GM23338 (cell line): Measurements from ENCODE around the gene UBE3B. TPM values are rescaled to one million over a fixed set of nuclear protein-coding genes. Genes with fewer than 3 reads are reported as not detected.

Source experiments
- ATAC-seq: fragments of 200-7000 bp; cut with Tn5 transposase; 3 replicates; pipeline ENCODE4 v1.9.1; 2020
- DNase-seq: peaks from one replicate; pipeline ENCODE4 v3.0.0-alpha.2; 2015; ENCODE audit warnings: low spot score
- H2AFZ ChIP-seq: fragments of 200-600 bp; sonication (generic); 2 replicates; pipeline ENCODE4 v1.8.0; 2016; ENCODE audit warnings: antibody characterized with exemption, mild to moderate bottlenecking, moderate library complexity
- H3F3A ChIP-seq: fragments of 200-600 bp; sonication (generic); replicated peaks from 2 replicates; pipeline ENCODE4 v1.8.0; 2017; ENCODE audit warnings: antibody characterized with exemption, mixed run types, low read depth
- H3K27ac ChIP-seq: fragments of 200-600 bp; sonication (generic); 2 replicates; pipeline ENCODE4 v1.6.1; 2016; ENCODE audit warnings: low read depth
- H3K27me3 ChIP-seq: fragments of 200-600 bp; sonication (generic); 2 replicates; pipeline ENCODE4 v1.8.0; 2016; ENCODE audit warnings: mild to moderate bottlenecking, mixed run types, moderate library complexity; ENCODE audit not compliant: insufficient read depth
- H3K36me3 ChIP-seq: fragments of 200-600 bp; sonication (generic); 2 replicates; pipeline ENCODE4 v1.8.0; 2016; ENCODE audit warnings: mild to moderate bottlenecking; ENCODE audit not compliant: insufficient read depth
- H3K4me1 ChIP-seq: fragments of 200-600 bp; sonication (generic); 2 replicates; pipeline ENCODE4 v1.8.0; 2016; ENCODE audit warnings: mild to moderate bottlenecking, moderate library complexity; ENCODE audit not compliant: insufficient read depth
- H3K4me2 ChIP-seq: fragments of 200-600 bp; sonication (generic); 2 replicates; pipeline ENCODE4 v1.7.1; 2017; ENCODE audit warnings: mixed run types
- H3K4me3 ChIP-seq: fragments of 200-600 bp; sonication (generic); 2 replicates; pipeline ENCODE4 v1.6.1; 2016; ENCODE audit warnings: mixed run types
- H3K79me2 ChIP-seq: fragments of 200-600 bp; sonication (generic); replicated peaks from 2 replicates; pipeline ENCODE4 v1.8.0; 2017; ENCODE audit warnings: mild to moderate bottlenecking; ENCODE audit not compliant: insufficient read depth
- H3K9me2 ChIP-seq: fragments of 200-600 bp; sonication (generic); 2 replicates; pipeline ENCODE4 v1.8.0; 2017; ENCODE audit not compliant: insufficient read depth
- H4K20me1 ChIP-seq: fragments of 200-600 bp; sonication (generic); replicated peaks from 2 replicates; pipeline ENCODE4 v1.8.0; 2017; ENCODE audit warnings: mild to moderate bottlenecking; ENCODE audit not compliant: insufficient read depth
- H3K27ac Mint-ChIP-seq: 2 replicates; pipeline ENCODE4 v1.8.0; 2020; ENCODE audit warnings: inconsistent platforms, mild to moderate bottlenecking, moderate library complexity, mixed read lengths
- H3K27me3 Mint-ChIP-seq: 3 replicates; pipeline ENCODE4 v1.8.0; 2022; ENCODE audit warnings: low read depth, mild to moderate bottlenecking, moderate library complexity, mixed read lengths, inconsistent platforms; ENCODE audit not compliant: insufficient read depth, poor library complexity
- H3K36me3 Mint-ChIP-seq: 3 replicates; pipeline ENCODE4 v1.8.0; 2021; ENCODE audit warnings: low read depth, mild to moderate bottlenecking, inconsistent platforms, moderate library complexity, mixed read lengths
- H3K4me1 Mint-ChIP-seq: 3 replicates; pipeline ENCODE4 v1.8.0; 2020; ENCODE audit warnings: mild to moderate bottlenecking, inconsistent platforms, mixed read lengths
- H3K4me3 Mint-ChIP-seq: 3 replicates; pipeline ENCODE4 v1.8.0; 2021; ENCODE audit warnings: moderate library complexity, mild to moderate bottlenecking, inconsistent platforms, mixed read lengths
- H3K9me3 Mint-ChIP-seq: 3 replicates; pipeline ENCODE4 v1.8.0; 2020; ENCODE audit warnings: moderate library complexity, mild to moderate bottlenecking, inconsistent platforms, mixed read lengths
- EZH2 ChIP-seq: fragments of 200-600 bp; sonication (generic); IDR thresholded peaks from one replicate; pipeline ENCODE4 v1.8.0; 2017; ENCODE audit warnings: antibody characterized with exemption, mild to moderate bottlenecking, low read depth; ENCODE audit not compliant: unreplicated experiment
- JUNB ChIP-seq: IDR thresholded peaks from one replicate; pipeline ENCODE4 v1.6.1; 2016; ENCODE audit warnings: antibody characterized with exemption; ENCODE audit not compliant: unreplicated experiment
- NANOG ChIP-seq: IDR thresholded peaks from 2 replicates; pipeline ENCODE4 v1.6.1; 2016; ENCODE audit warnings: antibody characterized with exemption, borderline replicate concordance
- REST ChIP-seq: IDR thresholded peaks from one replicate; pipeline ENCODE4 v1.6.1; 2018; ENCODE audit warnings: antibody characterized with exemption; ENCODE audit not compliant: unreplicated experiment
- STAT1 ChIP-seq: IDR thresholded peaks from one replicate; pipeline ENCODE4 v1.6.1; 2016; ENCODE audit warnings: antibody characterized with exemption; ENCODE audit not compliant: unreplicated experiment
- ZNF114 ChIP-seq: fragments of 250-450 bp; sonication (Bioruptor Pico); IDR thresholded peaks from 2 replicates; pipeline ENCODE4 v1.5.0; 2020; ENCODE audit warnings: mild to moderate bottlenecking, moderate library complexity
- ZNF462 ChIP-seq: fragments of 250-450 bp; sonication (Bioruptor Pico); IDR thresholded peaks from 2 replicates; pipeline ENCODE4 v1.5.0; 2020; ENCODE audit warnings: mild to moderate bottlenecking, moderate library complexity
- polyA plus RNA-seq: library from polyadenylated mRNA; unstranded; fragments of >200 nt; fragmentation: Nextera tagmentation; extraction: Ambion mirVana; gene quantifications from 2 replicates; pipeline ENCODE4 v1.2.1, GENCODE V29; 2016
- total RNA-seq: library from RNA; depleted of rRNA; stranded (reverse); fragments of >200 nt; shearing (Covaris generic); gene quantifications from 2 replicates; pipeline ENCODE4 v1.2.3, GENCODE V29; 2014

The UBE3B gene
- total and polyA plus RNA-seq, 2 experiments from 2014 or later: 20.8 TPM

- no peaks in the 10 kb centered on the region for H3K9me3 Mint-ChIP-seq
- no peak for TF ChIP-seq ZNF114 (CRISPR knock-in tag)
- no peak for TF ChIP-seq JUNB
- TF ChIP-seq REST: no peak
- TF ChIP-seq STAT1: no peak
- TF ChIP-seq NANOG: no peak; the same call in 1 of the 2 replicates
- no peak for TF ChIP-seq EZH2
- TF ChIP-seq ZNF462 (CRISPR knock-in tag): no peak
- peak overlapping the region; percentile 91 for H3K27ac Mint-ChIP-seq
- peak overlapping the region; percentile 34 for H3K4me3 ChIP-seq
- H3K36me3 Mint-ChIP-seq: peaks cover 14% of the 10 kb centered on the region
- H3K27me3 ChIP-seq: no peaks in the 10 kb centered on the region
- ATAC-seq: peak; percentile 30
- no peak overlapping the region for H2AFZ ChIP-seq
- peak overlapping the region; percentile 89 for H3K27ac ChIP-seq
- peaks cover 9% of the 10 kb centered on the region; the same call in 1 of the 2 replicates for H4K20me1 ChIP-seq
- no peaks in the 10 kb centered on the region; the same call in 1 of the 2 replicates for H3K36me3 ChIP-seq
- H3F3A ChIP-seq: peaks cover 7% of the 10 kb centered on the region; the same call in 1 of the 2 replicates
- H3K27me3 Mint-ChIP-seq: peaks cover 11% of the 10 kb centered on the region
- peaks cover 73% of the 10 kb centered on the region for H3K4me1 ChIP-seq
- peaks cover 88% of the 10 kb centered on the region for H3K79me2 ChIP-seq
- H3K4me3 Mint-ChIP-seq: peak overlapping the region; percentile 25
- H3K4me2 ChIP-seq: peak overlapping the region; percentile 50
- H3K9me2 ChIP-seq: no peaks in the 10 kb centered on the region
- DNase-seq: peak; percentile 66
- H3K4me1 Mint-ChIP-seq: peaks cover 82% of the 10 kb centered on the region
These were observed 14.4 kb upstream of the UBE3B start for GRCh38 chr12:109462868-109463692.
